Heart left ventricle (tissue), 13 donors: ENCODE results near the gene SLX4IP.

Source experiments
- POLR2A ChIP-seq, 2 donors: fragments of 450-650 bp; IDR thresholded peaks; one replicate each; pipeline ENCODE4 v1.6.1; 2017; ENCODE audit warnings: antibody characterized with exemption in 2 of 2, mild to moderate bottlenecking in 2 of 2, moderate library complexity in 2 of 2
- TF ChIP-seq, protein P1 (sequence below), 12 donors: fragments of 200-600 bp; sonication (generic) in 4 of 12; IDR thresholded peaks; one replicate each; pipeline versions ENCODE4 v1.5.0 to v1.8.0; 2018 to 2022; ENCODE audit warnings: antibody characterized with exemption in 12 of 12, mild to moderate bottlenecking in 5 of 12
- donor health status: ischemic (EF 13 %, LVEDD 7.1; RV severe dilation, severe dysfunction).
- donor health status: DM: no; HTN: yes; CAD: no.
- donor health status: DM: no; HTN: no; CAD: no.
- donor health status: ischemic (EF 25% LVEDD 6.9; RV normal size, moderate dysfunction).
- donor health status: ischemic (EF 25% LVEDD 5.7; RV mildly dilated, moderate dysfunction).
- donor health status: ischemic (EF 35%, LVEDD 5.7; RV mildly dilated, moderate dysfunction).
- donor health status: nonischemic (EF 11% LVEDD 7.7; RV severe dilation, severe dysfunction).
- donor health status: DM: yes; HTN: yes; CAD: no.
- donor health status: PGD.
- donor health status: ischemic (EF 29% LVEDD 5.4; RV normal size, mild dysfunction).
- donor health status: nonischemic (EF 23%, LVEDD 6.1; RV moderate dilation, normal function).

DNA sequence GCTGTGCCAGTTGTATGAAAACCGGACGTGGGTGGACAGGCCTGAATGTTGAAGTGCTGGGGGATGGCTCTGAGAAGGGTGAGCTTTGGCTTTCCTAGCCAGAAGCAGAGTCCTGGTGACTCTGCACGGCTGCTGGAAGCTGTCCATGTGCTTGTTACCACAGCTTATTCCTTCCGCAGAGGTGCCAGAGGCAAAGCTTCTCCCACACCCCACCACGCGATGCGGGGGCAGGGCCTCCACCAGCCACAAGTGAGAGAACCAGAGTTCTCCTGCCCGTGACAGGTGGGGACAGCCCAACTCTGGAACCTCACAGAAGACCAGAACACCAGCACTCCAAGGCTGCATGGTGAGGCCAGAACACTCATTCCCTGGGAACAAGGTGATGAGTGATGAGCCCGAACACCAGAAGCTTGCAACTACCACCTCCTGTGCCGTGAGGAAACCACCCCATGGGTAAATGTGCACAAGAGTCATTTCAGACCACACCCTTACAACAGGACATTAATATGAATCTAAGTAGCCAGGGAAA is 202.0 kb downstream of the SLX4IP start:
- TF ChIP-seq, protein P1, sequence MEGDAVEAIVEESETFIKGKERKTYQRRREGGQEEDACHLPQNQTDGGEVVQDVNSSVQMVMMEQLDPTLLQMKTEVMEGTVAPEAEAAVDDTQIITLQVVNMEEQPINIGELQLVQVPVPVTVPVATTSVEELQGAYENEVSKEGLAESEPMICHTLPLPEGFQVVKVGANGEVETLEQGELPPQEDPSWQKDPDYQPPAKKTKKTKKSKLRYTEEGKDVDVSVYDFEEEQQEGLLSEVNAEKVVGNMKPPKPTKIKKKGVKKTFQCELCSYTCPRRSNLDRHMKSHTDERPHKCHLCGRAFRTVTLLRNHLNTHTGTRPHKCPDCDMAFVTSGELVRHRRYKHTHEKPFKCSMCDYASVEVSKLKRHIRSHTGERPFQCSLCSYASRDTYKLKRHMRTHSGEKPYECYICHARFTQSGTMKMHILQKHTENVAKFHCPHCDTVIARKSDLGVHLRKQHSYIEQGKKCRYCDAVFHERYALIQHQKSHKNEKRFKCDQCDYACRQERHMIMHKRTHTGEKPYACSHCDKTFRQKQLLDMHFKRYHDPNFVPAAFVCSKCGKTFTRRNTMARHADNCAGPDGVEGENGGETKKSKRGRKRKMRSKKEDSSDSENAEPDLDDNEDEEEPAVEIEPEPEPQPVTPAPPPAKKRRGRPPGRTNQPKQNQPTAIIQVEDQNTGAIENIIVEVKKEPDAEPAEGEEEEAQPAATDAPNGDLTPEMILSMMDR (IDR thresholded peaks at IDR 0.05): no peak
- TF ChIP-seq POLR2A (IDR thresholded peaks at IDR 0.05): no peak
